Lower leg skin (tissue), 3 donors: Measurements from ENCODE around the gene AHRR.

Source experiments
- CTCF ChIP-seq, 3 donors: fragments of 450-650 bp; IDR thresholded peaks; one replicate each; pipeline ENCODE4 v1.5.1; 2016; ENCODE audit warnings: antibody characterized with exemption in 3 of 3, mild to moderate bottlenecking in 3 of 3, moderate library complexity in 2 of 3
- POLR2A ChIP-seq, 2 donors: fragments of 450-650 bp; IDR thresholded peaks; one replicate each; pipeline ENCODE4 v1.6.1; 2016 to 2017; ENCODE audit warnings: antibody characterized with exemption in 2 of 2, mild to moderate bottlenecking in 1 of 2, moderate library complexity in 1 of 2

- TF ChIP-seq CTCF (IDR thresholded peaks at IDR 0.05) (no peak), POLR2A (IDR thresholded peaks at IDR 0.05) (no peak)
Measured at GRCh38 chr5:334903-335739, 13.6 kb downstream of the AHRR start.
